HG02623 (cell line): ENCODE measurements around the gene SPOPL.

ENCODE experiments used
- ATAC-seq: cut with Tn5 transposase; IDR thresholded peaks from one replicate; pipeline ENCODE4 v1.9.1; 2021; ENCODE audit warnings: moderate library complexity; ENCODE audit not compliant: unreplicated experiment

SPOPL gene

GRCh38 chr2:138493334-138493733 is 8.2 kb upstream of the SPOPL start:
- ATAC-seq: no peak

- ATAC-seq: no peak
These were observed 7.2 kb upstream of the SPOPL start for GRCh38 chr2:138494265-138494966.

- no peak for ATAC-seq
These were observed 6.2 kb upstream of the SPOPL start for GRCh38 chr2:138495384-138495783.

GRCh38 chr2:138496096-138496651 is 5.4 kb upstream of the SPOPL start:
- ATAC-seq: no peak

- ATAC-seq: no peak
These were observed 4.3 kb upstream of the SPOPL start for GRCh38 chr2:138497294-138497693.

GRCh38 chr2:138499684-138500083 is 1.9 kb upstream of the SPOPL start:
- no peak for ATAC-seq

- ATAC-seq: peak; percentile 6
These were observed 762 bp upstream of the SPOPL start for GRCh38 chr2:138500592-138501424.

GRCh38 chr2:138502255-138503086 is 901 bp downstream of the SPOPL start:
- ATAC-seq: no peak

- no peak for ATAC-seq
These were observed 1.5 kb downstream of the SPOPL start for GRCh38 chr2:138503087-138503442.

GRCh38 chr2:138503652-138504051 is 2.1 kb downstream of the SPOPL start:
- ATAC-seq: no peak

- no peak for ATAC-seq
These were observed 2.5 kb downstream of the SPOPL start for GRCh38 chr2:138504092-138504491.

- peak; percentile 30 for ATAC-seq
These were observed 3.1 kb downstream of the SPOPL start for GRCh38 chr2:138504546-138505235.

- ATAC-seq: no peak
These were observed 5.7 kb downstream of the SPOPL start for GRCh38 chr2:138507267-138507666.

- ATAC-seq: no peak
These were observed 8.7 kb downstream of the SPOPL start for GRCh38 chr2:138510319-138510718.

GRCh38 chr2:138512672-138513071 is 11.1 kb downstream of the SPOPL start:
- ATAC-seq: no peak

GRCh38 chr2:138514173-138514572 is 12.6 kb downstream of the SPOPL start:
- no peak for ATAC-seq

- ATAC-seq: no peak
These were observed 13.5 kb downstream of the SPOPL start for GRCh38 chr2:138515092-138515491.

- no peak for ATAC-seq
These were observed 14.6 kb downstream of the SPOPL start for GRCh38 chr2:138516030-138516704.

- no peak for ATAC-seq
These were observed 17.3 kb downstream of the SPOPL start for GRCh38 chr2:138518860-138519259.

- ATAC-seq: no peak
These were observed 20.3 kb downstream of the SPOPL start for GRCh38 chr2:138521821-138522220.
